Raji (cell line): ENCODE results near the gene RETREG3.

Source experiments
- POLR2A ChIP-seq: IDR thresholded peaks from 2 replicates; pipeline ENCODE4 v1.6.1; 2011; ENCODE audit warnings: low read depth, low read length, control low read depth; ENCODE audit not compliant: insufficient read depth

RETREG3 gene

DNA sequence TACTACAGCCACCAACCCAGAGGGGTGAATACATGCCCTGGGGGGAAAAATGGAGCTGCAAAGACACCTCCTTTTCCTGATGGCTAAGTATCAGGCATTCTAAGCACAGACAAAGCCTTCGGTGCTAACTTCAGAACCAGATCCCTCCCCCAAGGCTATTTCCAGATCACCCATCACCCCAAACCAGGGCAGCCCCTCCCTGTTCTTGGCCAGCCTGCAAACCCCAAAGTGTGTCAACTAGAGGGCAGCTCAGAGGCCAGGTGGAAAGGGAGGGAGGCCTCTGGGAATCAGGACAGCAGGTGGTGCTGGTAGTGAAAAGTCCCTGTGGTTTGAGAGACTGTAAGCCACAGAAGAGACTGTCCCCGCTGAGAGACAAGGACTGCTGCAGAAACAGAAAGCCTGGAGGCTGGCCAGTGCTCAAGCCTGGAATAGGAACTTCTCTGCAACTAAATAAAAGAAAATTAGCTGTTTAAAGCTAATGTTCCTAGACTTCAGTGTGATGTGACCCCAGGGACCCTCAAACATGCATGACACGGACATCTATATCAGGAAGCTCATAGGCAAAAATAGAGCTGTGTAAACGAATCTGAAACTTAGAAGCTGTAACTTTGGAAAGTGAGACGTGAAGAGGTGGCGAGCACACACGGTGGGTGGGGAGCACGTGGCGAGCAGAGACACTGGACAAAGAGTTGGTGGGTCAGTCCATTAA lies 9.4 kb upstream of the RETREG3 start:
- TF ChIP-seq POLR2A = no peak; the same call in 1 of the 2 replicates

DNA sequence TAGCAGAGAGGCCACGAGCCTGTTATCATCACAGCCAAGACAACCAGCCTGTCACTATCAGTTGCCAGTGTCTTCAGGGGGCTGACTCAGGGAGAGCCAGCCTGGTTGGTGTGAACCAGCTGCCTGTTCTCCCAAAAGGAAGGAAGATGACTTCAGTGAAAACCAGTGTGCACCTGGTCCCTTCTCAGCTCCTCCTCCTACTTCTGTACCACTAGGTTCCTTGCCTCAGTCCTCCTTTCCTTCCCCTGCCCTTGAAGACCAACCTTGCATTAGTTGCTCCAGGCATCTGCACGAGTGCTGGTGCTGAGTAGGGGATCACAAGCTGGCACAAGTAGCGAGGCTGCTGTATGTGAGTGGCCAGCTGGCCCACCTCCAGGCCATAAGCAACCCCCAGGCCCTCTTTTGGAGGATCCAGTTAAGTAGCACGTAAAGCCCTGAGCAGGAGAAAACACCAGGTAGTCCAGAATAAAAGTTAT lies 8.8 kb upstream of the RETREG3 start:
- TF ChIP-seq POLR2A = no peak

DNA sequence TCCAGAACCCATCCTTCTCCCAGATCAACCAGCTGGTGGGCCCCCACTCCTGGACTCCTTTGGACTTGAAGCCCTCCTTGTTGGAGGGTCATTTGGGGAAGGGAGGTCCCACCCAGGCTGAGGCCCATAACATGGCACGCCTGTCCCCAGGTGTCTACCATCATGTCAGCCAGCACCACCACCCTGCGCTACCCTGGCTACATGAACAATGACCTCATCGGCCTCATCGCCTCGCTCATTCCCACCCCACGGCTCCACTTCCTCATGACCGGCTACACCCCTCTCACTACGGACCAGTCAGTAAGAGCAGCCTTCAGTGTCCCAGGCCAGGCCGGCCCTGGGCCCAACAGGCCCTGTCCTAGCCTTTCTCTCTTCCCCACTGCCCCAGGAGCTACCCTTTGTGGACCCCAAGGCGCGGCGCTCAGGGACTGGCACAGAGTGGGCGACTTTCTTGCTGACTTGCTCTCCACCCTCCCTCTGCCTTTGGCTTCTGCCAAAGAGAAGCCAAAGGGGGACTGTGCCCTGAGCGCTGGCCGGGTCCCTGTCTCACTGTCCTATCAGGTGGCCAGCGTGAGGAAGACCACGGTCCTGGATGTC lies 4.6 kb upstream of the RETREG3 start:
- TF ChIP-seq POLR2A = no peak

DNA sequence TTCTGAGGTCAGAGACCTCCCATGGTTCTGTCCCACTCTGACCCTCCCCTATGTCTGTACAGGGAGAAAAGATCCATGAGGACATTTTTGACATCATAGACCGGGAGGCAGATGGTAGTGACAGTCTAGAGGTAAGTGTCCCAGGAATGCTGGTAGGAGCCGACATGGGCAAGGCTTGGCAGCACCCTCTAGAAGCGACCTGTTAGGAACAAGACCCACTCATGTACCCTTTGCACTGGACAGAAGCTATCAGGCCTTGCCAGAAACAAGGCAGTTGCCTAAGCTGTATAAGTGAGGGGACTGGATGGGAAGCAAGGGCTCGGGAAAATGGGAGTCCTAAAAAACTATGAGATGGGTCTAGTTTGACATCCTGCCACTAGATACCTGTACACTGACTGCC lies 2.8 kb upstream of the RETREG3 start:
- no peak for TF ChIP-seq POLR2A

DNA sequence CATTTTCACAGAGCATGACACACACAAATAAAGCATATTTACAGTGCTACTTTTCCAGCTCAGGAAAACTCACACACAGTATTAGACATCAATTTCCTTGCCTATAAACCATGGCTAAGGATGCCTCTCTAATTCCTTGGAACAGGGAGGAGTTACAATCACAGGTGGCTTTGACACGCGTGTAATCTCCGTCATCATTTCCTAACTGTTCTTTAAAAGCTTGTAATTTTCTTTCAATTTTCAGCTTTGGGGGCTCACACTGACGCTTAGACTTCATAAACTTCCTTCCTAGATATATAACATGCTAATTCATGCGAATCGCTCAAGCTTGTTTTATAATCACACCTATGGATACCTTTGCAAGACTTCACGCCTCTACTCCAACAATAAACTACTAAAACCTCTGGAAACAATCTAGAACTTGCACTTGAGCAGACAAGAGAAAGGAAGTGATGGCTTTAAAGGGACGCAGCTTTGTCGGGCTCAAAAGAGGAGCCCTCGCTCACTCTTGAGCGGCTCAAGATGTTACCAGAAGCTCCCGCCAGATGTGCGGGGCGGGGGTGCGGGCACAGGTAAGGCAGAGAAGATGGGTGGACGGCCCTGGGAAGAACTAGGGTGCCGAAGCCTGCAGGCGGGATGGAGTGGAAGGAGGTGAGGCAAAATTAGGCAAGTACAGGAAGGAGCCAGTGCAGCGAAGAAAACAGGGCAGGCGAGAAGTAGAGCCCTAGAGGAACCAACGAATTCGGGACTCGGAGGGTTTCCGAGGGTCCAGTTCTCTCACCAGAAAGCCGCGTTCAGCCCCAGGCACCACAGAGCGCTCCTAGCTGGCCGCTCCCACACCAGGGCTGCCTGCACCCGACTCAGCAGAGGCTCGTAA lies 631 bp downstream of the RETREG3 start:
- no peak for TF ChIP-seq POLR2A

DNA sequence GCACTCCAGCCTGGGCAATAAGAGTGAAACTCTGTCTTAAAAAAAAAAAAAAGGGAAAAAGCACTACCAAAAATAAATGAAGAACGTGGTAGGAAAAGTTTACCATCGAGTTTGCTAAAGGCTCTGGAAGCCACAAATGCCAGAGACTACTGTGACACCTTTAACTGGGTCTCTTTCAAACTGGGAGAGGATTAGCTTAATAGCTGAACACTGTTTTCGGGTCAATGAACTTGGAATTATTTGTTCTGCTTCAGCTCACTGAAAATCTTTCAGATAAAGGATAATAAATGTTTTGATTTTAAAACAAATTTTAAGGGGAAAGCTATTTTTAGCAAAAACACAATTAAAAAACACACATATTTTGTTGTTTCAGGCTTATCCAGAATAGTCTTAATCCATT lies 1.4 kb downstream of the RETREG3 start:
- no peak for TF ChIP-seq POLR2A

- no peak for TF ChIP-seq POLR2A
Measured at GRCh38 chr17:42603318-42603717, 5.9 kb downstream of the RETREG3 start.

GRCh38 chr17:42598905-42599304 lies 10.3 kb downstream of the RETREG3 start:
- TF ChIP-seq POLR2A = no peak

DNA sequence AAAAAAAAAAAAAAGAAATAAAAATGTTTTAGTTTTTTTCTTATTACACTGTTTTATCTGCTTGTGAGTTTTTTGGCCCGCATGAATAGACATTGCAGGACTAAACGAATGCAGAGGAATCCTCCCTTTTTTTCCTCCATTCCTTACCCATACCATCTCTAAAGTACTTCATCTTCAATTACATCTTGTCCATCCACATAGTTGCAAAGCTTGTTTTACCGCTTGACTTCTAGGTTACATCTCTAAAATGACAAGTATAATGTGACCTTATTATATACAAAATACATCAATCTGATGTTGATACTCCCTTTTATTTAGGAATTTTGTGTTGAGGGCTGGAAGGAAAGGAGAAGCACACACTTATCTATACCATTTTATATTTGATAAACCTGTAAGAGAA lies 12.8 kb downstream of the RETREG3 start:
- no peak for TF ChIP-seq POLR2A

- no peak for TF ChIP-seq POLR2A
Measured at GRCh38 chr17:42591411-42591810, 17.8 kb downstream of the RETREG3 start.

GRCh38 chr17:42590886-42591285 lies 18.3 kb downstream of the RETREG3 start:
- no peak for TF ChIP-seq POLR2A

GRCh38 chr17:42586514-42587230 lies 22.5 kb downstream of the RETREG3 start:
- no peak for TF ChIP-seq POLR2A

DNA sequence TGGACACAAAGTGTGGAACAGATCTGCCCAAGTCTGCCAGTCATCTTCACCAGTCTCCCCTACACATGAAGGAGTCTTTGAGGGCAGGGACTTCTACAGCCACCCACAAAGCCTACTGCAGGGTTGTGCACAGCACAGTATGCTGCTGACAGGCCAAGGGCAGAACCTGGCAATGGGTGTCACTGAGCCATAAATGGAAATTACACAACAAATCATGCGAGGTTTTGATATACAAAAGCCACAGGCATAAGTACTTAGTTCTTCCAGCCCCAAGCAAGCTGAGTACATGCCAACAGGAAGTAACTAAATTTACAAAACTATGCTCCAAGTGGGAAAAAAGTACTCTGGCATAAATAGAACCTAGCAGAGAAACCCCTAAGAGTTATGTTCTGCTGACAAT lies 23.8 kb downstream of the RETREG3 start:
- TF ChIP-seq POLR2A = no peak

GRCh38 chr17:42584880-42585279 lies 24.3 kb downstream of the RETREG3 start:
- TF ChIP-seq POLR2A = no peak

- TF ChIP-seq POLR2A = no peak
Measured at GRCh38 chr17:42581744-42582270, 27.4 kb downstream of the RETREG3 start.
